Head of caudate nucleus (tissue), 42 donors: ENCODE measurements around the gene TOR4A.

Experiments
- DNase-seq, 42 donors: peaks; one replicate each; pipeline versions ENCODE4 v3.0.0 to v3.0.0-alpha.2; 2020 to 2021; ENCODE audit warnings: mixed read lengths in 7 of 42
- intact Hi-C: fragments of 100-400 bp; cut with DNase I; formaldehyde crosslinking; loops from one replicate; pipeline ENCODE4 v1.15.0; 2022

Gene TOR4A

DNA sequence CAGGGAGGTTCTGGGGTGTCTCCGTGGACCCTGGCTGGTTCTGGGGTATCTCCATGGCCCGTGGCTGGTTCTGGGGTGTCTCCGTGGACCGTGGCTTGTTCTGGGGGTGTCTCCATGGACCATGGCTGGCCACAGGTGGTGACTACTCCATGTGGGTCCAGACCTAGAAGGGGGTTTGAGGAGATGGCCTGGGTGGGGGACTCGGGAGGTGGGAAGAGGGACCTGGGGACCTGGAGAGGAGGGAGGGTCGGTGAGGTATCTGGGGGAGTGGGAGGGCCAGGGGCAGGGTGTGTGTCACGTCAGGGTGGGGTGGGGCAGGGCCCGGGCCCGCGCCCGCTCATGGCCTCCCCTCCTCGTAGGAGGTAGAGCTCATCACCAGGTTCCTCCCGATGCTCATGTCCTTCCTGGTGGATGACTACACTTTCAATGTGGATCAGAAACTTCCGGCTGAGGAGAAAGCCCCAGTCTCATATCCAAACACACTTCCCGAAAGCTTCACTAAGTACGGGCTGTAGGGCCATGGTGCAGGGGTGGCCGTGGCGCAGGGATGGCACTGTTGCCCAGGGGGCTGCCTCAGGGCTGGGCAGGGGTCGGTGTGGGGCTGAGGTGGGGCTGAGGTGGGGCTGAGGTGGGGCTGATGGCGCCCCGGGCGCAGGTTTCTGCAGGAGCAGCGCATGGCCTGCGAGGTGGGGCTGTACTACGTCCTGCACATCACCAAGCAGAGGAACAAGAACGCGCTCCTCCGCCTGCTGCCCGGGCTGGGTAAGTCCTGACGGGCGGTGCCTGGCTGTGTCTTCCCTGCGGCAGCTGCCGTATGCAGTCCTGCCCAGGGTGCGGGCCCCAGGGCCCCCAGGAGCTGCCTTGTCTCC is 10.7 kb upstream of the TOR4A start:
- DNase-seq: no peak
- intact Hi-C loops: no loop called here

DNA sequence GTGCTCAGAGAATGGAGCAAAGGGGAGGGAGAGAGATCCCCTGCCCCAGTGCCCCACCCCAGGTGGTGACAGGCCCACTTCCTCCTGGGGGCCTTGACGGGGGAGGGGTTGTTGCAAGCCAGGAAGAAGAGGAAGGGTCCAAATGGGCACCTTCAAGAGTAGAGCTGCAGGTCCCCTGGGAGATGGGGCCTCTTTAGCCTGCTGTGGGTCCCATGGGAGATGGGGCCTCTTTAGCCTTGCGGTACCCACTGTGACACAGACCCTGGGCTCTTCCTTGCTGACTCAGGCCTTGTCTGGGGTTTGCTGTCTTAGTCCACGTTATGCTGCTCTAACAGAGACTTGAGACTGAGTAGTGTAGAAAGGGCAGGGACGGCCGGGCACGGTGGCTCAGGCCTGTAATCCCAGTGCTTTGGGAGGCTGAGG is 9.6 kb upstream of the TOR4A start:
- no peak for DNase-seq
- intact Hi-C loops: no loop called here

DNA sequence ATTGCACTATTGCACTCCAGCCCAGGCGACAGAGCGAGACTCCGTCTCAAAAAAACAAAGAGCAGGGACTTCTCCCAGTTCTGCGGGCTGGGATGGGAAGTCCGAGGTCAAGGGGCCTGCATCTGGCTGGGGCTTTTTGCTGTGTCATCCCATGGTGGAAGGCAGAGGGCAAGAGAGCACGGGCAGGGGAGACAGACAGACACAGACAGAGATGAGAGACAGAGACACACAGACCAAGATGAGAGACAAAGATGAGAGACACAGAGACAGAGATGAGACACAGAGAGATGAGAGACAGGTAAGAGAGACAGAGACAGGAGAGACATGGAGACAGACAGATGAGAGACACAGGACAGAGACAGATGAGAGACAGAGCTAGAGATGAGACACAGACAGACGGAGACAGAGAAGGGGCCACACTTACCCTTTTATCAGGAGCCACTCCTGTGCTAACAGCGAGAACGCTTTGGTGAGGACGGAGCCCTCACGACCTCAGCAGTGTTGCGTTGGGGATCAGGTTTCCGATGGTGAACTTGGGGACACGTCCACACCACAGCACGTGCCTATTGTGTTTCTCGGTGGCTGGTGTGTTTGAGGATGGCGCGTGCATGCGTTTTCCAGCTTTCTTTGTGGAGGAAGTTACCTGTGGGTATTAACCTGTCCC is 8.9 kb upstream of the TOR4A start:
- intact Hi-C loops: no loop called here

DNA sequence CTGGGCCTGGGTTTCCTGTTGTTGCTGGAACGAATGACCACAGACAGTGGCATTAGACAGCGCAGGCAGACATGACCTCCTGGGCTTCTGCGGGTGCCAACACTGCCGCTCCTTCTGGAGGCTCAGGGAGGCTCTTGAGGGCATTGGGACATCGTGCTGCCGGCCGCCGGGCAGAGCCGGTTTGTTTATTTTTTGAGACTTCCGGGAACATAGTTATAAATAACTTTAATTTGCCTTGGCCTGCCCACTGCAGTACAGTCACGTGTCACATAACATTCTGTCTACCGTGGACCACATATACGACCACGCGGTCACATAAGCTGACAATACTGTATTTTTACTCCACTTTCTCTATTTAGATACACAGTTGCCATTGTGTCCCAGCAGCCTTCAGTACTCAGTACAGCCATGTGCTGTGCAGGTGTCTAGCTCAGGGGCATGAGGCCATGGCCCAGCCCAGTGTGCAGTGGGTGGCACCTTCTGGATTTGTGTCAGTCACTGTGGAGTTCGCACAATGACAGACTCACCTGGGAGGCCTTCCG is 8.2 kb upstream of the TOR4A start:
- intact Hi-C loops: no loop called here
- no peak for DNase-seq

More for the DNA sequence above, 8.9 kb upstream of the TOR4A start:
- no peak for DNase-seq

DNA sequence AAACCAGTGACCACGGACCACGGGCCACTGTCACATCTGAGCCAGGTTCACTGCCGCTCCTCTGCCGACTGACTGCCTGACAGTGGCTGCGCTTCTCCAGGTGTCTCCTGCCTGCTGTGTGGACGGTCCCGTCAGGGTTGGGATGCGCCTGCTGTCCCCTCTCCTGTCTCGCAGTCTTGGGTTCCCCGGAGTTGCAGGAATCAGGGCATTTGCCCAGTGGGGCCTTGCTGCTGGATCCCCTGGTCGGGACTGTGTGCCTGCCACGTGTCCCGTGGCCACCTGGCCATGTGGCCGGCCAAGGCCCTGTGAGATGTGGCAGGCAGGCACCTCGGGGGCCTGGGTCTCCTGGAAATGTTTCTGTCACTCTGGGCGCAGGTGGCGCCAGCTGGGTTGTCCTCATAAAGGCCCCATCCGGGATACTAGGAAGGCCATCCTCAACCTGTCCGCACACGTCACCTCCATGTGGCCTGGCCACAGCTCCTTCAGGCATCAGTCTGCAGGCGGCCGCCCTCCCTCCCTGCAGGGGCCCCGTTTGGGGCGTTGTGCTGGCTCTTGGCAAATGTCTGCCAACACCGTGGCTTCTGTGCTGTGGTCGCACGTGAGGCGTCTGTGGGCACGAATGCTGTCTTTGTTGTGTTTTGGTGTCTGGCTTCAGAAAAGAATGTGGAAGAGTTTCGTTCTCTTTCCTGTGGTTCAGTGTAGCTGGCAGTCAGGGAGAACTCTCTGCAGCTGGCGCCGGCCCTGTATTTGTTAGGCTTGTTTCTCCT is 6.4 kb upstream of the TOR4A start:
- intact Hi-C loops: no loop called here
- DNase-seq: no peak

DNA sequence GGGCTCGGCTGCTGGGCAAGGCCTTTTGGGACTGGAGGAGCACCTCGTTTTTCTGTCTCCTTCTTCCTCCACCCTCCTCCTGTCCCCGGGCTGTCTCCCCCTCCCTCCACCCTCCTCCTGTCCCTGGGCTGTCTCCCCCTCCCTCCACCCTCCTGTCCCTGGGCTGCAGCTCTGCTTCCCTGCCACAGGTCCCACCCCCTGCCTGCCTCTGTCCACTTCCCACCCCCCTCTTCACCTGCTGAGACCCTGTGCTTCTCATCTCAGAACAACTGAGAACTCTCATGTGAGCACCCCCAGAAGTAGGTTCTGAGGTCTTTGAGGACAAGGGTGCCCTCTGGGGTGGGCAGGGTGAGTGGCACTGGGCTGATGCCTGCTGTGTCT is 5.8 kb upstream of the TOR4A start:
- DNase-seq: no peak
- intact Hi-C loops: no loop called here

DNA sequence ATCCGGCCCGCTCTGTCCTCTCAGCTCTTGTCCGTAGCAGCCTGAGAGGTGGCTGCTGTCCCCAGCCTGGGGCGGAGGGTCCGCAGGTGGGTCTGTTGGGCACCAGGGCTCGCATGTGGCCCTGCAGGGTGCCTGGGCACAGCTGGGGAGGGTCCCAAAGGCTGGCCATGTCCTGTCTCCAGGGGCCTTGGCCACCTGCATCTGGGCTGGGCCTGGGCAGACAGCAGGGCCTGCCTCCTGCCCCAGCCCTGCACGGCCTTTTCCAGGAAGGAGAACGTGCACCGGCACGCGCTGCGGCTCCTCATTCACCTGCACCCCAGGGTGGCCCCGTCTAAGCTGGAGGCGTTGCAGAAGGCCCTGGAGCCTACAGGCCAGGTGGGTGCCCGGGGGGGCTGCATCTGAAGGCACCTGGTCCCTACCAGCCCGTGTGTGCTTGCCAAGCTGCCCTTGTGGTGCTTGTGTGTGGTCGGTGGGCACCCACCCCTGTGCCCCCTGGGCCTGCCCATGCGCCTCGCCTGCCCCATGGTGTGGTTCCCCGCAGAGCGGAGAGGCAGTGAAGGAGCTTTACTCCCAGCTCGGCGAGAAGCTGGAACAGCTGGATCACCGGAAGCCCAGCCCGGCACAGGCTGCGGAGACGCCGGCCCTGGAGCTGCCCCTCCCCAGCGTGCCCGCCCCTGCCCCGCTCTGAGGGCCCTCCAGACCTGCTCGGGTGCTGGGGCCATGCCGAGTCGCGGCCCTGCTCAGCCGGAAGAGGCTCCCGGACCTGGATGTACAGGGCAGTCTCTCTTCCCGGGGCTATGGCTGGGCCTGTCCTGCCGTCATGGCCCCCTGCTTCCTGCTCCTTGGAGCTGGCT is 5.1 kb upstream of the TOR4A start:
- intact Hi-C loops: no loop called here
- no peak for DNase-seq

DNA sequence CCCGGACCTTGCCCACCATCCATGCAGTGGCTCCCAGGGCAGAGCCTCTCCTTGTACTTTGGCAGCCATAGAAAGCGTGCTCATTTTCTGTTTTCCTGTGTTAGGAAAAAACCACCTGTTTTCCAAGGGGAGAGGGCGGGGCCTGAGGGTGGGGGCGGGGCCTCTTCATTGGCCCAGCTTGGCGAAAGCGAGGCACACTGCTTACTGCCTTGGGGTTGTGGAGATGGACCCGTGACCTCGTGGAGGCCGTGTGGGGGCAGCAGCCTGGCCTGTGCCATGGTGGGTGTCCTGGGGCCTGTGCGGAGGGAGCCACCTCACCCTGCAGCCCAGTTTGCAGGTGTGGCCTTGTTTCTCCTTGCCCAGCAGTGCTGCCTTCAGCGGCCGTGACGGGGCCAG is 4.4 kb upstream of the TOR4A start:
- DNase-seq: no peak

DNA sequence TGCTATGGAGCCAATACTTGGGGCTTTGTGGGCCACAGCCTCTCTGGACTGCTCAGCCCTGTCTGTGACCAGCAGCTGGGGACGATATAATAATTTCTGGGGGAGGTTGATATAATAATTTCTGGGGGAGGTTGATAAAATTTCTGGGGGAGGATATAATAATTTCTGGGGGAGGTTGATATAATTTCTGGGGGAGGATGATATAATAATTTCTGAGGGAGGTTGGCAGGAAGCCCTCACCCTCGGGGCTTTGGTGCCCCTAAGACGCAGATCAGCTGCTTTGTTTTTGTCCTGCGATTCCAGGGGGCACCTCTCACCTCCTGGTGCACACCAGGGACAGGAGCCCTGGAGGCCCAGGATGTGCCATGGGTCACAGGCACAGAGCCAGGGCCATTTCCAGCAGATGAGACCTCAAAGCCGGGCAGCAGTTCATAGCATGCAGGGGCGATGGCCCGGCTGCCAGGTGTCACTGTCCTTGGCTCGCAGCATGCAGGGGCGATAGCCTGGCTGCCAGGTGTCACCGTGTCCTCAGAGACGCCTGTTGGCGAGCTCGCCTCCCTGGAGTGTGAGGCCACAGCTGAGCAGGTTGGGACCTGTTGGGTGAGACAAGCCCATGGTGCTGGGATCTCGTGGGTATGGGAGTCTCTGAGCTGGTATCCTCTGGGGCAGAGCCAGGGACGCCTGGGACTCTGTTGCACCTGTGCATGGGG is 3.8 kb upstream of the TOR4A start:
- no peak for DNase-seq
- intact Hi-C loops: no loop called here

More for the DNA sequence above, 4.4 kb upstream of the TOR4A start:
- intact Hi-C loops: no loop called here

DNA sequence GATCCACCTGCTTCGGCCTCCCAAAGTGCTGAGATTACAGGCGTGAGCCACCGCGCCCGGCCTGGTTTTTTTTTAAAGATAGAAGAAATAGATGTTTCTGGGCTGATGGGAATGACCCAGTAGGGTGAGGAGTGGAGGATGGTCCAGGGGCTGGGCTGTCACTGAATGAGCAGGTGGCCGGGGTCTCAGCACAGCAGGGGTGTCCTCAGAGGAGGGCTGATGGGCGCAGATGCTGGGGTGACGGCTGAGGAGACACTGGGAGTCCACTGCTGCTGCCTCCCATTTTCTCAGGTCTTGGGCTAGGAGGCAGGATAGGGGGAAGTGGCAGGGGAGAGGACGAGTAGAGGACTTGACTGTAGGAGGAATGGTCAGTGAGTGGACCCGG is 2.3 kb upstream of the TOR4A start:
- intact Hi-C loops: no loop called here
- DNase-seq: no peak

DNA sequence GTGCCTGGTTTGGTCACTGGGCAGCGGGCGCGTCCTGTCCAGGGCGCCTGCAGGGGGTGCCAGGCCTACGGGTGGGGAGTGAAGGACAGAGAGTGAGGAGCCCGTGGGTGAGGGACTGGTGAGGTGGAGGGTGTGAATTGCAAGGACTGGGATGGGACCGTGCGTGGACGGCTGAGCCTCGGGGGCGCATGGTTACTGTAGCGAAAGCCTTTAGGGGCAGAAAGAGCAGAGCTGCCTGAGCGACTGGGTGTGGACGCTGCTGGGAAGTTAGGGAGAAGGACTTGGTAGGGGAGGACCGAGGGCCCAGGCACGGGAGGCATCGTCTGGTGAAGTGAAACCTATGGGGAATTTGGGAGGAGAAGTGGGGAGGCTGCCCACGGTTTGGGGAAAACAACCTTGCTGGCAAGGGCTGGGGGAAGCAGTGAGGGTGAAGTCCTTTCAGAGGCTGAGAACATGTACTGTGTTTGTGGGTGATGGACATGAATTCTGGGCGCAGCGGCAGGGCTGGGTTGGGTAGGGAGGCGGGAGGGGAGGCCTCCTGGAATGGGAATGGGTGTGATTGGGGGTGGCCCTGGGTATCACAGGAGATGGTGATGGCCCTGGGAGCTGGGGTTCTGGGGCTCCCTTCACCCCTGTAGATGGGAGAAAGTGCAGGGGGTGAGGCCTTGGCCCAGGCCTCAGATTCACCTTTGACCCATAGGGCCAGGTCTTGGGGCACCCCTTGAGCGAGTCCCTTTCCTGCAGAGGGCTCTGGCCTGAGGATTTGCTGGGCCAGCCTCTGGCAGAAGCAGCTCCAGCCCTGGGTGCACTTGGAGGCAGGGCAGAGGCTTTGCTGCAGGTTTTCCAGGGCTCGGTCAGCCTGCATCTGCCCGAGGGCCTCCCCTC is 1.7 kb upstream of the TOR4A start:
- no peak for DNase-seq
- intact Hi-C loops: no loop called here

DNA sequence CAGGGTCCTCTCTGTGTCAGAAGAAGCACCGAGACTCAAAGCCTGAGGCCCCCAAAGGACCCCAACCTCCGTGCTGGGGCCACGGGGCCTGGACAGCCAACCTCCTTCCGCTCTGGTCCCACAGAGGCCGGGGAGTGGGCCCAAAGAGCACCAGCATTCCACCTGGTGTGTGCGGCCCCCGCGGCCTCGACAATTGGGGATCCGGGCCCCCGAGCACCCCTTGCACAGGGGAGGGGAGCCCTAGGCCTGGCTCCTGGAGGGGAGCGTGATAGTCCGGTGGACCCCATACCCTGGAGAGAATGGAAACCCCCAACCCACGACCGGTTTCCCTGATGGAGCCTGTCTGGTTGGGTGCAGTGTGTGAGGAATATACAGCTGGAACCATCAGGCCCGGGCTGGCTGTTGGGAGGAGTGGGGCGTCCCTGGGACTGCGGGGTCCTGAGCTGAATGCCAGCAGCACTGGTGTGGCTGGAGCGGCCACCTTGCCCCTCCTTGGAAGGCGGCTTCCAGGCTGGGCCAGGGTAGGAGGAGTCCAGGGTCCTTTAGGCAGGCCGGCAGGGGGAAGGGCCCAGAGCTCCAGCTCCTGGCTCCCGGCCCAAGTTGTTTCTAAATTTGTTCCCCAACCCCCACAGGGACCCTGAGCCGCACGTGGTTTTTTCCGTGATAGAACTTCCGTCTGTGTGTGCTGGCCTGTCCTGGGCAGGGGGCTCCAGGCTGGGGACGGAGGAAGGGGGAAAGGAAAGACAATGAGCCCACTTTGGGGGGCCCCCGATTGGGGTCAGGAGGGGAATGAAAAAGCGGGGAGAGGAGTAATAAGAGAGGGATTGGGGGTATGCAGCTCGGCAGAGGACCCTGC is 825 bp upstream of the TOR4A start:
- intact Hi-C loops: no loop called here
- DNase-seq: peak in 10 of 42 donors; percentile 21 to 63 (median 36)

DNA sequence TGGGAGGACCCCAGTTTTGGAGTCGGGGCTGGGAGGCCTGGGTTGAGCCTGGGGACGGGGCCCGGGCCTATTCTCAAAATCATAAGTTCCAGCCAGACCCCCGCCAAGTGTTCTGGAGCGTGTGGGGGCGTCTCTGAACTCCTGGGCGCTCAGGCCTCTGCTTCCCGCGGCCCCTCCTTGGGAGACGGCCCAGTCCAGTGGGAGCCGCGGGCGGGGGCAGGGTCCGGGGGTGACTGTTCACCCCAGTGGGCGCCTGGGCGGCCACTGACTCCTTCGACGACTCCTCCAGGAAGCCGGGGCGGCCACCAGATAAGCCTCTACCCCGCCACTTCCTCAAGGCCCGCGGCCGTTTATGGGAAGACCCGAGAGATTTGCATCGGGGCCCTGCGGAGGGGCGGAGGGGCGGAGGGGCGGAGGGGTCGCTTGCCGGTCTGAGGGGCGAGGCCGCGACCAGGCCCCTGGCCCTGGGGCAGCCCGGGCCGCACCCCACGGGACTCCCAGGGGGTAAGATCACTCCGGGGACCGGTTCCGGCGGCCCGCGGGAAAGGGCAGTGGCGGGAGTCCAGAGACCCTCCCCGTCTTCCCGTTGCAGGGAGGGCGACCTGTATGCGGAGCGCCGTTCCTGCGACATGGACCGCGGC is 655 bp downstream of the TOR4A start:
- DNase-seq: no peak

DNA sequence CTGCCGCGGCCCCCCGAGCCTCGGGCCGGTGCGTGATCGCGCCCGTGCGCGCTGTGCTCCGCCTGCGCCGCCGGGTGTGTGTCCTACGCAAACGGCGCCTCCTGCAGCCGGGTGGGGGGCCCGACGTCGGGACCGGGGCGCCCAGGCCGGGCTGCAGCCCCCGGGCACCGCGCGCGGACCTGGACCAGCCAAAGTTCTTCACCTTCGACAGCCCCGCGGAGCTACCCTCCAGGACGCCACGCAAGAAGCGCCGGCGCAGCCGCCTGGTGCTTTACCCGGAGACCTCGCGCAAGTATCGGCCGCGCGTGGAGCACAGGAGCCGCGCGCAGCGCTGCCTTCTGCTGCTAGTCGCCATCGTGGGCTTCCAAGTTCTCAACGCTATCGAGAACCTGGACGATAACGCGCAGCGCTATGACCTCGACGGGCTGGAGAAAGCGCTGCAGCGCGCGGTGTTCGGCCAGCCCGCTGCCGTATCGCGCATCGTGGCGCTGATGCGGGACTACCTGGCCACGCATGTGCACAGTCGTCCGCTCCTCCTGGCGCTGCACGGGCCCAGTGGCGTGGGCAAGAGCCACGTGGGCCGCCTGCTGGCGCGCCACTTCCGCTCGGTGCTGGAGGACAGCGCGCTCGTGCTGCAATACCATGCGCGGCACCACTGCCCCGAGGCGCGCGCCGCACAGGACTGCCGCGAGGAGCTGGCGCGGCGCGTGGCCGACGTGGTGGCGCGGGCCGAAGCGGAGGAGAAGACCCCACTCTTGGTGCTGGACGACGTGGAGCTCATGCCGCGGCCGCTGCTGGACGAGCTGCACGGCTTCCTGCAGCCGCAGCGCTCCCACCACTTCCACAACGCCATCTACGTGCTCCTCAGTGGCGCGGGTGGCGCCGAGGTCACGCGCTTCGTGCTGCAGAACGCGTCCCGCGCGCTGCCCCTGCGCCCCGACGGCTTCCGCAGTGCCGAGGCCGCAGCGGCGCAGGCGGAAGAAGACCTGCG is 1.5 kb downstream of the TOR4A start:
- no peak for DNase-seq
- intact Hi-C loops: no loop called here

More for the DNA sequence above, 655 bp downstream of the TOR4A start:
- intact Hi-C loops: no loop called here
